CMK (cell line): Measurements from ENCODE around the gene TSPYL6.

ENCODE experiments used
- DNase-seq: peaks from one replicate; pipeline ENCODE4 v3.0.0-alpha.2; 2010; ENCODE audit warnings: low read depth

Gene TSPYL6

GRCh38 chr2:54258166-54258565, 2.1 kb upstream of the TSPYL6 start:
- DNase-seq = no peak

- no peak for DNase-seq
Measured at GRCh38 chr2:54255230-54256090, 569 bp downstream of the TSPYL6 start.

- DNase-seq = no peak
Measured at GRCh38 chr2:54254180-54254579, 1.8 kb downstream of the TSPYL6 start.

- no peak for DNase-seq
Measured at GRCh38 chr2:54249629-54250028, 6.4 kb downstream of the TSPYL6 start.

GRCh38 chr2:54247115-54247514, 8.9 kb downstream of the TSPYL6 start:
- no peak for DNase-seq

GRCh38 chr2:54240515-54241469, 15.2 kb downstream of the TSPYL6 start:
- no peak for DNase-seq

- DNase-seq = no peak
Measured at GRCh38 chr2:54239427-54239826, 16.6 kb downstream of the TSPYL6 start.

- DNase-seq = no peak
Measured at GRCh38 chr2:54237428-54237827, 18.6 kb downstream of the TSPYL6 start.

- DNase-seq = no peak
Measured at GRCh38 chr2:54233832-54234649, 22.0 kb downstream of the TSPYL6 start.

GRCh38 chr2:54228945-54229344, 27.1 kb downstream of the TSPYL6 start:
- DNase-seq = no peak

- no peak for DNase-seq
Measured at GRCh38 chr2:54227798-54228197, 28.2 kb downstream of the TSPYL6 start.

GRCh38 chr2:54226260-54226659, 29.8 kb downstream of the TSPYL6 start:
- DNase-seq = no peak

GRCh38 chr2:54224997-54225396, 31.0 kb downstream of the TSPYL6 start:
- DNase-seq = no peak

GRCh38 chr2:54213082-54213481, 42.9 kb downstream of the TSPYL6 start:
- DNase-seq = no peak

GRCh38 chr2:54212456-54212855, 43.6 kb downstream of the TSPYL6 start:
- no peak for DNase-seq

- DNase-seq = no peak
Measured at GRCh38 chr2:54209379-54209778, 46.6 kb downstream of the TSPYL6 start.

- DNase-seq = no peak
Measured at GRCh38 chr2:54208364-54209240, 47.4 kb downstream of the TSPYL6 start.

GRCh38 chr2:54207666-54208195, 48.3 kb downstream of the TSPYL6 start:
- no peak for DNase-seq

GRCh38 chr2:54206596-54206995, 49.4 kb downstream of the TSPYL6 start:
- no peak for DNase-seq

GRCh38 chr2:54204476-54204875, 51.6 kb downstream of the TSPYL6 start:
- no peak for DNase-seq
